ENCODE data around the gene REST. TPM values are rescaled to one million over a fixed set of nuclear protein-coding genes. Genes with fewer than 3 reads are reported as not detected.

The REST gene
- total and polyA plus RNA-seq, 2 of the 8 experiments (the other 6 are each of a cell fraction or from before 2014, with no cell fraction given) = 10.2 to 66.3 TPM

GRCh38 chr4:56977321-56978012 lies 69.8 kb downstream of the REST start, which contains the start of gene NOA1 (continued):
- TF ChIP-seq KDM4A (IDR thresholded peaks at IDR 0.05; ENCODE audit: low read depth, low read length, severe bottlenecking) = peak; percentile 73
- TF ChIP-seq CHD2 (IDR thresholded peaks at IDR 0.05; ENCODE audit: low read length) = peak; percentile 96
- TF ChIP-seq SRF (IDR thresholded peaks at IDR 0.05; ENCODE audit: low read depth, low read length) = no peak
- TF ChIP-seq NRF1 (IDR thresholded peaks at IDR 0.05; ENCODE audit: low read depth, low read length) = peak; percentile 33; the same call in 1 of the 2 replicates
- TF ChIP-seq KDM5A (IDR thresholded peaks at IDR 0.05; ENCODE audit: low read length) = 0 out of 2 replicates have a peak, but pooled peaks have one; percentile 25
- no peak for TF ChIP-seq EP300 (IDR thresholded peaks at IDR 0.05; ENCODE audit: borderline replicate concordance in 1 of 2, low read depth in 2 of 2, low read length in 2 of 2)
- peak; percentile 65 for TF ChIP-seq TAF7 (optimal IDR thresholded peaks at IDR 0.05; ENCODE audit: borderline replicate concordance, low read depth, low read length)
- TF ChIP-seq MAX (IDR thresholded peaks at IDR 0.05) = peak; percentile 33; the same call in 1 of the 2 replicates
- no peak for TF ChIP-seq GTF2F1 (IDR thresholded peaks at IDR 0.05; ENCODE audit: borderline replicate concordance, low read depth, low read length)
- TF ChIP-seq BRCA1 (IDR thresholded peaks at IDR 0.05; ENCODE audit: low read depth, low read length) = peak; percentile 82
- TF ChIP-seq CREB1 (IDR thresholded peaks at IDR 0.05) = peak; percentile 52; the same call in 1 of the 2 replicates
- TF ChIP-seq POLR2AphosphoS5 (IDR thresholded peaks at IDR 0.05; ENCODE audit: low read depth, low read length) = peak; percentile 91

Measured in H1 (cell line).